SK-N-SH (cell line): ENCODE measurements around the gene IFNA10. TPM values are rescaled to one million over a fixed set of nuclear protein-coding genes. Genes with fewer than 3 reads are reported as not detected.
"Not testable (repeated sequence)": the region's sequence is repeated elsewhere in the genome, so short reads cannot be mapped to it uniquely, and the experiment has no call there.

Source experiments
- CTCF ChIA-PET: fragments of 300-600, 350-600 bp; formaldehyde crosslinking; extraction: SDS; loops from one replicate; lab custom pipeline; 2021; lab: Yijun Ruan, JAX
- POLR2A ChIA-PET: fragments of 350-600 bp; sonication (Branson Sonifier 250); formaldehyde crosslinking; extraction: SDS; loops from one replicate; lab custom pipeline; 2020; ENCODE audit warnings: antibody characterized with exemption, inconsistent platforms; lab: Yijun Ruan, JAX
- DNase-seq: peaks from one replicate; pipeline ENCODE4 v3.0.0; 2012
- H2AFZ ChIP-seq: fragments of 200-600 bp; sonication (generic); 2 replicates; pipeline ENCODE4 v1.8.1; 2016; ENCODE audit warnings: antibody characterized with exemption, mild to moderate bottlenecking, low read depth
- H3F3A ChIP-seq: fragments of 200-600 bp; sonication (generic); replicated peaks from 2 replicates; pipeline ENCODE3; 2016; ENCODE audit warnings: antibody characterized with exemption, mild to moderate bottlenecking; ENCODE audit not compliant: insufficient read depth
- H3K27ac ChIP-seq, 2 experiments: fragments of 200-500 bp in 1 of 2; fragments of 200-600 bp in 1 of 2; sonication (Bioruptor generic) in 1 of 2; sonication (generic), shearing (Covaris generic) in 1 of 2; 2 replicates each; pipeline versions ENCODE4 v1.5.1 to v1.6.1; 2014 to 2016; ENCODE audit warnings: low read depth in 2 of 2, inconsistent platforms in 1 of 2, low read length in 1 of 2, mild to moderate bottlenecking in 1 of 2, mixed read lengths in 1 of 2
- H3K27me3 ChIP-seq: fragments of 200-600 bp; sonication (generic), shearing (Covaris generic); 2 replicates; pipeline ENCODE4 v1.6.1; 2016; ENCODE audit warnings: mixed run types; ENCODE audit not compliant: insufficient read depth
- H3K36me3 ChIP-seq, 2 experiments: fragments of 200-500 bp in 1 of 2; fragments of 200-600 bp in 1 of 2; sonication (Bioruptor generic) in 1 of 2; sonication (generic) in 1 of 2; replicated peaks in 1 of 2; 2 replicates each; pipeline versions ENCODE3 to v1.5.1; 2014 to 2016; ENCODE audit warnings: low read length in 1 of 2, mild to moderate bottlenecking in 1 of 2; ENCODE audit not compliant: insufficient read depth in 2 of 2, control insufficient read depth in 1 of 2
- H3K4me1 ChIP-seq, 2 experiments: fragments of 200-500 bp in 1 of 2; fragments of 200-600 bp in 1 of 2; sonication (Bioruptor generic) in 1 of 2; sonication (generic), shearing (Covaris generic) in 1 of 2; 2 replicates each; pipeline versions ENCODE4 v1.5.1 to v1.6.1; 2014 to 2016; ENCODE audit warnings: low read depth in 1 of 2, low read length in 1 of 2, mixed run types in 1 of 2; ENCODE audit not compliant: insufficient read depth in 2 of 2, control insufficient read depth in 1 of 2
- H3K4me2 ChIP-seq: fragments of 200-600 bp; sonication (generic), shearing (Covaris generic); 2 replicates; pipeline ENCODE4 v1.6.1; 2017; ENCODE audit warnings: mixed run types
- H3K4me3 ChIP-seq, 2 experiments: fragments of 200-500 bp in 1 of 2; fragments of 200-600 bp in 1 of 2; sonication (Bioruptor generic) in 1 of 2; sonication (generic), shearing (Covaris generic) in 1 of 2; 2 replicates each; pipeline versions ENCODE4 v1.5.1 to v1.8.1; 2014 to 2016; ENCODE audit warnings: low read depth in 2 of 2, inconsistent platforms in 1 of 2, low read length in 1 of 2, mild to moderate bottlenecking in 1 of 2, mixed read lengths in 1 of 2, moderate library complexity in 1 of 2
- H3K79me2 ChIP-seq: fragments of 200-600 bp; sonication (generic); 2 replicates; pipeline ENCODE4 v1.8.1; 2017; ENCODE audit warnings: mild to moderate bottlenecking; ENCODE audit not compliant: insufficient read depth
- H3K9ac ChIP-seq: fragments of 200-600 bp; sonication (generic); 2 replicates; pipeline ENCODE4 v1.6.1; 2017; ENCODE audit warnings: mixed run types
- H3K9me2 ChIP-seq: fragments of 200-600 bp; sonication (generic); 2 replicates; pipeline ENCODE4 v1.6.1; 2017; ENCODE audit warnings: mixed run types
- H3K9me3 ChIP-seq: fragments of 200-600 bp; sonication (generic); 2 replicates; pipeline ENCODE4 v1.6.1; 2017; ENCODE audit warnings: mixed run types, mild to moderate bottlenecking, moderate library complexity
- H4K20me1 ChIP-seq: fragments of 200-600 bp; sonication (generic); 2 replicates; pipeline ENCODE4 v1.6.1; 2017; ENCODE audit warnings: mild to moderate bottlenecking, mixed run types; ENCODE audit not compliant: insufficient read depth
- CHD2 ChIP-seq: fragments of 150-350 bp; IDR thresholded peaks from 2 replicates; pipeline ENCODE4 v1.6.1; 2018; ENCODE audit warnings: low read length; ENCODE audit not compliant: partially characterized antibody
- ELF1 ChIP-seq: IDR thresholded peaks from 2 replicates; pipeline ENCODE4 v1.4.0; 2012
- FOSL2 ChIP-seq: IDR thresholded peaks from 2 replicates; pipeline ENCODE4 v1.4.0; 2012; ENCODE audit warnings: low read depth, mild to moderate bottlenecking, moderate library complexity, borderline replicate concordance
- FOXM1 ChIP-seq: IDR thresholded peaks from 2 replicates; pipeline ENCODE4 v1.4.0; 2012; ENCODE audit warnings: low read depth, mild to moderate bottlenecking
- JUND ChIP-seq: IDR thresholded peaks from 2 replicates; pipeline ENCODE4 v1.4.0; 2012
- MXI1 ChIP-seq: IDR thresholded peaks from 2 replicates; pipeline ENCODE4 v1.6.1; 2012; ENCODE audit warnings: mild to moderate bottlenecking, low read depth, low read length, improper control_type of control experiment
- NFIC ChIP-seq: IDR thresholded peaks from 2 replicates; pipeline ENCODE4 v1.4.0; 2012; ENCODE audit warnings: borderline replicate concordance
- PBX3 ChIP-seq: IDR thresholded peaks from 2 replicates; pipeline ENCODE4; 2012
- POLR2AphosphoS5 ChIP-seq: IDR thresholded peaks from 2 replicates; pipeline ENCODE4 v1.6.1; 2012; ENCODE audit warnings: low read depth, low read length
- RCOR1 ChIP-seq: fragments of 150-350 bp; IDR thresholded peaks from 2 replicates; pipeline ENCODE4 v1.6.1; 2017; ENCODE audit warnings: antibody characterized with exemption, low read length
- SMC3 ChIP-seq: IDR thresholded peaks from 2 replicates; pipeline ENCODE4 v1.6.1; 2012; ENCODE audit warnings: low read depth, low read length, improper control_type of control experiment
- TCF12 ChIP-seq: IDR thresholded peaks from 2 replicates; pipeline ENCODE4 v1.4.0; 2012
- WGBS: methylation state at CpG from one replicate; pipeline ENCODE4 v1.1.6; 2017; ENCODE audit warnings: low lambda C conversion rate; 5-methylcytosine and 5-hydroxymethylcytosine counted together
- polyA plus RNA-seq, 3 experiments: library from polyadenylated mRNA; depleted of rRNA; stranded (reverse); fragments of >200 nt; gene quantifications; 2 replicates each; pipeline ENCODE4 v1.2.3, GENCODE V29; 2012

Gene IFNA10
- not detected in 2 replicates for polyA plus RNA-seq (2012; rRNA removed)
- not detected in 2 replicates for polyA plus RNA-seq (2012; cell fraction: cytosol; rRNA removed)
- polyA plus RNA-seq (2012; cell fraction: nucleus; rRNA removed), result not detected in 2 replicates

- H3K9me3 ChIP-seq, H3F3A ChIP-seq, H3K4me2 ChIP-seq, H4K20me1 ChIP-seq, H3K36me3 ChIP-seq, H3K27ac ChIP-seq, H3K27me3 ChIP-seq, H3K9me2 ChIP-seq, H3K4me3 ChIP-seq, H3K4me1 ChIP-seq, H3K79me2 ChIP-seq, H3K9ac ChIP-seq, POLR2A ChIA-PET, H2AFZ ChIP-seq, DNase-seq: not testable (repeated sequence)
- WGBS, result 11% methylated on average over 3 of the region's 3 CpGs
- CTCF ChIA-PET, result interaction anchor here (1.2 kb wide), 1 partner anchor 12 kb away, joined by 3 read pairs; no protein-coding TSS in a partner anchor
Observed at GRCh38 chr9:21207043-21207442, at the start of gene IFNA10. Gene IFNA10 (minus strand): TSS chr9:21207143. CDS start chr9:21207097, 46 bp downstream.

GRCh38 chr9:21255538-21256212 lies 48.7 kb upstream of the IFNA10 start:
- Histone ChIP-seq H3K27me3 (peaks cover 10% of the 10 kb centered on the region; the same call in 1 of the 2 replicates), H3K4me1 (no peaks in the 10 kb centered on the region), H3K79me2 (no peaks in the 10 kb centered on the region), H3K4me3 (no peak overlapping the region), H3K4me2 (no peak overlapping the region), H3K36me3 (no peaks in the 10 kb centered on the region), H3K27ac (no peak overlapping the region), H3K9me3 (no peaks in the 10 kb centered on the region), H3F3A (no peaks in the 10 kb centered on the region), H3K9ac (no peak overlapping the region), H3K9me2 (no peaks in the 10 kb centered on the region), H2AFZ (no peak overlapping the region), H4K20me1 (no peaks in the 10 kb centered on the region)
- no peak for DNase-seq
- WGBS, result 15% methylated on average over 5 of the region's 5 CpGs
- ChIA-PET CTCF (no interaction called here), POLR2A (no interaction called here)
- TF ChIP-seq SMC3 (no peak), MXI1 (no peak), ELF1 (no peak), PBX3 (no peak), RCOR1 (no peak), FOSL2 (no peak), NFIC (no peak), POLR2AphosphoS5 (no peak), JUND (no peak), CHD2 (no peak), FOXM1 (no peak), TCF12 (no peak)
